ENCODE data around the gene MACROD1. TPM values are rescaled to one million over a fixed set of nuclear protein-coding genes. Genes with fewer than 3 reads are reported as not detected.

MACROD1 gene
- total and polyA plus RNA-seq, 9 of the 15 experiments (the other 6 are each of a cell fraction or from before 2014, with no cell fraction given): 1.1 to 60.0 (median 26.4) TPM

DNA sequence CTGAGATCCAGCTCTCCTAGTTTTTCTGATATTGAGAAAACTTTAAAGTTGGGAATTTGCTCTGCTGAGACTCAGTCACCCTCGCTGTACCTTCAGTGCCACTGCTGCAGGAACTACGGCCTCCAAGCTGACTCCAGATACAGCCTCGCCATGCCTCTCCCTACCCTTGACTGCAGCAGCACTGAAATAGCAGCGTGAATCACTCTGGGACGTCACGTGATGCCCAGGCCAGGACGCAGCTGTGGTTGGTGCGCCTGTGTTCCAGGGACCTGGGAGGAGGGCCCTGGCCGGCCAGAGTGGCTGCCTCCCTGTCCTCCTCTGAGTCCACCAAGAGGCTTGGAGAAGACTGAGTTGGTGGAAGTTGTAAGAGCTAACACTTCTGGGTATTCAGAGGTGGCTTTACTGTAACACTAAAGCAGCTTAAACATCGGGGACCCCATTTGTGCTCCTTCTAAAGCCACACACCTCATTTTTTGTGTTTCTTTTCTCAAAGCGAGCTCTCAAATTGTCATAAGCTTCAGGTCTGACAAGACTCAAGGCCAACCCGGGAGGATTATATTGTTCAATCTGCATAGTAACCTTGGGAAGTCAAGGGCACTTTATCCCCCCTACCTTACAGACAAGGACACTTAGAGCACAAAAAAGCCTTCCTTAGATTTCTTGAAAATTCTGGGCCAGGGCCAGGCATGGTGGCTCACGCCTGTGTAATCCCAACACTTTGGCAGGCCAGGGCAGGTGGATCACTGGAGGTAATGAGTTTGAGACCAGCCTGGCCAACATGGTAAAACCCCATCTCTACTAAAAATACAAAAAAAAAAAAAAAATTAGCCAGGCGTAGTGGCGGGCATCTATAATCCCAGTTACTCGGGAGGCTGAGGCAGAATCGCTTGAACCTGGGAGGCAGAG is 15.8 kb upstream of the MACROD1 start (continued):
- TF ChIP-seq, protein P1, sequence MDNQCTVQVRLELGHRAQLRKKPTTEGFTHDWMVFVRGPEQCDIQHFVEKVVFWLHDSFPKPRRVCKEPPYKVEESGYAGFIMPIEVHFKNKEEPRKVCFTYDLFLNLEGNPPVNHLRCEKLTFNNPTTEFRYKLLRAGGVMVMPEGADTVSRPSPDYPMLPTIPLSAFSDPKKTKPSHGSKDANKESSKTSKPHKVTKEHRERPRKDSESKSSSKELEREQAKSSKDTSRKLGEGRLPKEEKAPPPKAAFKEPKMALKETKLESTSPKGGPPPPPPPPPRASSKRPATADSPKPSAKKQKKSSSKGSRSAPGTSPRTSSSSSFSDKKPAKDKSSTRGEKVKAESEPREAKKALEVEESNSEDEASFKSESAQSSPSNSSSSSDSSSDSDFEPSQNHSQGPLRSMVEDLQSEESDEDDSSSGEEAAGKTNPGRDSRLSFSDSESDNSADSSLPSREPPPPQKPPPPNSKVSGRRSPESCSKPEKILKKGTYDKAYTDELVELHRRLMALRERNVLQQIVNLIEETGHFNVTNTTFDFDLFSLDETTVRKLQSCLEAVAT (IDR thresholded peaks at IDR 0.05): peak in 1 of 2 experiments; percentile 88; a peak in 2 of 4 replicates
- TF ChIP-seq NCOA2 (IDR thresholded peaks at IDR 0.05; ENCODE audit: partially characterized antibody in 2 of 2) (no peak), ZNF695 (CRISPR knock-in tag; IDR thresholded peaks at IDR 0.05) (no peak), ZNF197 (CRISPR knock-in tag; IDR thresholded peaks at IDR 0.05; ENCODE audit: low read depth) (no peak), ARHGAP35 (IDR thresholded peaks at IDR 0.05; ENCODE audit: partially characterized antibody) (no peak), POLR2AphosphoS5 (IDR thresholded peaks at IDR 0.05; ENCODE audit: control insufficient read depth, insufficient read depth, low read depth, low read length) (peak; percentile 82), TCF7L2 (IDR thresholded peaks at IDR 0.05; ENCODE audit: low read depth, low read length) (no peak), PCBP1 (IDR thresholded peaks at IDR 0.05; ENCODE audit: low read depth, low read length, poor library complexity, severe bottlenecking) (no peak), CEBPB (tag; IDR thresholded peaks at IDR 0.05) (no peak), RBBP5 (IDR thresholded peaks at IDR 0.05; ENCODE audit: borderline replicate concordance, insufficient read depth, low read length, poor library complexity, severe bottlenecking) (peak; percentile 33), MTA1 (IDR thresholded peaks at IDR 0.05; ENCODE audit: borderline replicate concordance) (no peak), ELF2 (CRISPR knock-in tag; IDR thresholded peaks at IDR 0.05) (no peak), GTF2F1 (IDR thresholded peaks at IDR 0.05; ENCODE audit: low read depth, low read length) (no peak), POLR2A (conservative IDR thresholded peaks at IDR 0.05) (peak; percentile 67), ZNF23 (CRISPR knock-in tag; IDR thresholded peaks at IDR 0.05) (no peak)
- TF ChIP-seq, protein P2, sequence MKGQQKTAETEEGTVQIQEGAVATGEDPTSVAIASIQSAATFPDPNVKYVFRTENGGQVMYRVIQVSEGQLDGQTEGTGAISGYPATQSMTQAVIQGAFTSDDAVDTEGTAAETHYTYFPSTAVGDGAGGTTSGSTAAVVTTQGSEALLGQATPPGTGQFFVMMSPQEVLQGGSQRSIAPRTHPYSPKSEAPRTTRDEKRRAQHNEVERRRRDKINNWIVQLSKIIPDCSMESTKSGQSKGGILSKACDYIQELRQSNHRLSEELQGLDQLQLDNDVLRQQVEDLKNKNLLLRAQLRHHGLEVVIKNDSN (CRISPR knock-in tag; IDR thresholded peaks at IDR 0.05): peak; percentile 99
- TF ChIP-seq, protein P3, sequence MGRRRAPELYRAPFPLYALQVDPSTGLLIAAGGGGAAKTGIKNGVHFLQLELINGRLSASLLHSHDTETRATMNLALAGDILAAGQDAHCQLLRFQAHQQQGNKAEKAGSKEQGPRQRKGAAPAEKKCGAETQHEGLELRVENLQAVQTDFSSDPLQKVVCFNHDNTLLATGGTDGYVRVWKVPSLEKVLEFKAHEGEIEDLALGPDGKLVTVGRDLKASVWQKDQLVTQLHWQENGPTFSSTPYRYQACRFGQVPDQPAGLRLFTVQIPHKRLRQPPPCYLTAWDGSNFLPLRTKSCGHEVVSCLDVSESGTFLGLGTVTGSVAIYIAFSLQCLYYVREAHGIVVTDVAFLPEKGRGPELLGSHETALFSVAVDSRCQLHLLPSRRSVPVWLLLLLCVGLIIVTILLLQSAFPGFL (CRISPR knock-in tag; IDR thresholded peaks at IDR 0.05): no peak
- TF ChIP-seq, protein P4, sequence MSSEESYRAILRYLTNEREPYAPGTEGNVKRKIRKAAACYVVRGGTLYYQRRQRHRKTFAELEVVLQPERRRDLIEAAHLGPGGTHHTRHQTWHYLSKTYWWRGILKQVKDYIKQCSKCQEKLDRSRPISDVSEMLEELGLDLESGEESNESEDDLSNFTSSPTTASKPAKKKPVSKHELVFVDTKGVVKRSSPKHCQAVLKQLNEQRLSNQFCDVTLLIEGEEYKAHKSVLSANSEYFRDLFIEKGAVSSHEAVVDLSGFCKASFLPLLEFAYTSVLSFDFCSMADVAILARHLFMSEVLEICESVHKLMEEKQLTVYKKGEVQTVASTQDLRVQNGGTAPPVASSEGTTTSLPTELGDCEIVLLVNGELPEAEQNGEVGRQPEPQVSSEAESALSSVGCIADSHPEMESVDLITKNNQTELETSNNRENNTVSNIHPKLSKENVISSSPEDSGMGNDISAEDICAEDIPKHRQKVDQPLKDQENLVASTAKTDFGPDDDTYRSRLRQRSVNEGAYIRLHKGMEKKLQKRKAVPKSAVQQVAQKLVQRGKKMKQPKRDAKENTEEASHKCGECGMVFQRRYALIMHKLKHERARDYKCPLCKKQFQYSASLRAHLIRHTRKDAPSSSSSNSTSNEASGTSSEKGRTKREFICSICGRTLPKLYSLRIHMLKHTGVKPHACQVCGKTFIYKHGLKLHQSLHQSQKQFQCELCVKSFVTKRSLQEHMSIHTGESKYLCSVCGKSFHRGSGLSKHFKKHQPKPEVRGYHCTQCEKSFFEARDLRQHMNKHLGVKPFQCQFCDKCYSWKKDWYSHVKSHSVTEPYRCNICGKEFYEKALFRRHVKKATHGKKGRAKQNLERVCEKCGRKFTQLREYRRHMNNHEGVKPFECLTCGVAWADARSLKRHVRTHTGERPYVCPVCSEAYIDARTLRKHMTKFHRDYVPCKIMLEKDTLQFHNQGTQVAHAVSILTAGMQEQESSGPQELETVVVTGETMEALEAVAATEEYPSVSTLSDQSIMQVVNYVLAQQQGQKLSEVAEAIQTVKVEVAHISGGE (CRISPR knock-in tag; IDR thresholded peaks at IDR 0.05): no peak
- TF ChIP-seq, protein P5, sequence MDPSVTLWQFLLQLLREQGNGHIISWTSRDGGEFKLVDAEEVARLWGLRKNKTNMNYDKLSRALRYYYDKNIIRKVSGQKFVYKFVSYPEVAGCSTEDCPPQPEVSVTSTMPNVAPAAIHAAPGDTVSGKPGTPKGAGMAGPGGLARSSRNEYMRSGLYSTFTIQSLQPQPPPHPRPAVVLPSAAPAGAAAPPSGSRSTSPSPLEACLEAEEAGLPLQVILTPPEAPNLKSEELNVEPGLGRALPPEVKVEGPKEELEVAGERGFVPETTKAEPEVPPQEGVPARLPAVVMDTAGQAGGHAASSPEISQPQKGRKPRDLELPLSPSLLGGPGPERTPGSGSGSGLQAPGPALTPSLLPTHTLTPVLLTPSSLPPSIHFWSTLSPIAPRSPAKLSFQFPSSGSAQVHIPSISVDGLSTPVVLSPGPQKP (CRISPR knock-in tag; IDR thresholded peaks at IDR 0.05): no peak
